AG09319 (cell line): Measurements from ENCODE around the gene NAP1L2.
"Not testable (repeated sequence)": the region's sequence is repeated elsewhere in the genome, so short reads cannot be mapped to it uniquely, and the experiment has no call there.

Experiments
- DNase-seq: peaks from one replicate; pipeline ENCODE4 v3.0.0-alpha.2; 2010; ENCODE audit warnings: low read depth; ENCODE audit errors: extremely low read depth
- TF ChIP-seq, protein P1 (sequence below): IDR thresholded peaks from 2 replicates; pipeline ENCODE4 v1.5.1; 2011; ENCODE audit warnings: low read depth, mild to moderate bottlenecking, inconsistent platforms, low read length, moderate library complexity

The NAP1L2 gene

DNA sequence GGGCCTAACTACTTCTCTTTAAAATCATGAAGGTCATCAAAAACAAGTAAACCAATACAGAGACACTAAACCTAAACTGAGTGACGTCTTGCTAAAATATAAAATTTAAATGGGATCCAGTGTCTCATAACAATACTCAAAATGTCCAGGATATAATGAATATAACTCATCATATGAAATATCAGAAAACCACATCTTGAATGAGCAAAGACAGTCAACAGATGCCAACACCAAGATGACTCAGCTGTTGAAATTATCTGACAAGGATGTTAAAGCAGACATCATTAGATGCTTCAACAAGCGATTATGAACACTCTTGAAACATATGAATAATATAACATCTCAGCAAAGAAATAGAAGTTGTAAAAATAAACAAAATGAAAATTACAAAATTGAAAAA, 8.3 kb downstream of the NAP1L2 start:
- DNase-seq: no peak
- TF ChIP-seq, protein P1, sequence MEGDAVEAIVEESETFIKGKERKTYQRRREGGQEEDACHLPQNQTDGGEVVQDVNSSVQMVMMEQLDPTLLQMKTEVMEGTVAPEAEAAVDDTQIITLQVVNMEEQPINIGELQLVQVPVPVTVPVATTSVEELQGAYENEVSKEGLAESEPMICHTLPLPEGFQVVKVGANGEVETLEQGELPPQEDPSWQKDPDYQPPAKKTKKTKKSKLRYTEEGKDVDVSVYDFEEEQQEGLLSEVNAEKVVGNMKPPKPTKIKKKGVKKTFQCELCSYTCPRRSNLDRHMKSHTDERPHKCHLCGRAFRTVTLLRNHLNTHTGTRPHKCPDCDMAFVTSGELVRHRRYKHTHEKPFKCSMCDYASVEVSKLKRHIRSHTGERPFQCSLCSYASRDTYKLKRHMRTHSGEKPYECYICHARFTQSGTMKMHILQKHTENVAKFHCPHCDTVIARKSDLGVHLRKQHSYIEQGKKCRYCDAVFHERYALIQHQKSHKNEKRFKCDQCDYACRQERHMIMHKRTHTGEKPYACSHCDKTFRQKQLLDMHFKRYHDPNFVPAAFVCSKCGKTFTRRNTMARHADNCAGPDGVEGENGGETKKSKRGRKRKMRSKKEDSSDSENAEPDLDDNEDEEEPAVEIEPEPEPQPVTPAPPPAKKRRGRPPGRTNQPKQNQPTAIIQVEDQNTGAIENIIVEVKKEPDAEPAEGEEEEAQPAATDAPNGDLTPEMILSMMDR: no peak

- DNase-seq: no peak
- TF ChIP-seq, protein P1: no peak
Measured at GRCh38 chrX:73182502-73183114, 32.0 kb downstream of the NAP1L2 start.

DNA sequence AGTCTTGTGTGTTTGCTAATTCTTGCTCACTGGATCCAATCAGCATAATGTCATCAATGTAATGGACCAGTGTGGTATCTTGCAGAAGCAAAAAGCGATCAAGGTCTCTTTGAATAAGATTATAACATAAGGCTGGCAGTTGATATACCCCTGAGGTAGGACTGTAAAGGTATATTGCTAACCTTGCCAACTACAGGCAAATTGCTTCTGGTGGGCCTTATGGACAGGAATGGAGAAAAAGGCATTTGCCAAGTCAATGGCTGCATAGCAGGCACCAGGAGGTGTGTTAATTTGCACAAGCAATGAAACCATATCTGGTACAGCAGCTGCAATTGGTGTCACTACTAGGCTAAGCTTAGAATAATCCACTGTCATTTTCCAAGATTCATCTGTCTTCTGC, 45.7 kb downstream of the NAP1L2 start:
- not testable (repeated sequence) for DNase-seq
